WI38 (cell line): ENCODE results near the gene OR2D2.
"Not testable (repeated sequence)": the region's sequence is repeated elsewhere in the genome, so short reads cannot be mapped to it uniquely, and the experiment has no call there.

ENCODE experiments used
- H3K4me3 ChIP-seq: 2 replicates; pipeline ENCODE4 v1.5.1; 2011; ENCODE audit warnings: low read depth, mild to moderate bottlenecking, control low read depth, low read length
- CTCF ChIP-seq: IDR thresholded peaks from 2 replicates; pipeline ENCODE4 v1.5.1; 2012; ENCODE audit warnings: low read depth, mild to moderate bottlenecking, control low read depth, low read length

OR2D2 gene

GRCh38 chr11:6900327-6900999 is 8.2 kb upstream of the OR2D2 start:
- no peak overlapping the region for H3K4me3 ChIP-seq
- no peak for TF ChIP-seq CTCF

GRCh38 chr11:6898911-6899310 is 6.6 kb upstream of the OR2D2 start:
- no peak overlapping the region for H3K4me3 ChIP-seq
- TF ChIP-seq CTCF: no peak

- TF ChIP-seq CTCF: no peak
Observed at GRCh38 chr11:6895010-6895409, 2.7 kb upstream of the OR2D2 start.

GRCh38 chr11:6894097-6894496 is 1.8 kb upstream of the OR2D2 start:
- TF ChIP-seq CTCF: no peak
- H3K4me3 ChIP-seq: no peak overlapping the region

More at GRCh38 chr11:6895010-6895409, 2.7 kb upstream of the OR2D2 start:
- no peak overlapping the region for H3K4me3 ChIP-seq

- TF ChIP-seq CTCF: no peak
- no peak overlapping the region for H3K4me3 ChIP-seq
Observed at GRCh38 chr11:6889835-6890234, 2.5 kb downstream of the OR2D2 start.

- no peak for TF ChIP-seq CTCF
- no peak overlapping the region for H3K4me3 ChIP-seq
Observed at GRCh38 chr11:6888830-6889229, 3.5 kb downstream of the OR2D2 start.

- not testable (repeated sequence) for H3K4me3 ChIP-seq
Observed at GRCh38 chr11:6887711-6888110, 4.6 kb downstream of the OR2D2 start.

- no peak overlapping the region for H3K4me3 ChIP-seq
- no peak for TF ChIP-seq CTCF
Observed at GRCh38 chr11:6882751-6883150, 9.5 kb downstream of the OR2D2 start.
